Effector memory CD8-positive, alpha-beta T cell (primary cell): Measurements from ENCODE around the gene SELENOF.

Experiments
- ATAC-seq: fragments of 150-1000 bp; cut with Tn5 transposase; replicated peaks from 2 replicates; pipeline ENCODE4 v1.10.0; 2021; ENCODE audit warnings: mild to moderate bottlenecking, moderate library complexity
- DNase-seq, 3 experiments: peaks; one replicate each; pipeline ENCODE4 v3.0.0; 2021
- H3K27ac Mint-ChIP-seq, 2 donors: one replicate each; pipeline ENCODE4 v1.8.0; 2022; ENCODE audit warnings: mild to moderate bottlenecking in 2 of 2, mixed read lengths in 2 of 2, moderate library complexity in 2 of 2
- H3K27me3 Mint-ChIP-seq, 2 donors: one replicate each; pipeline ENCODE4 v1.8.0; 2022; ENCODE audit warnings: mixed read lengths in 2 of 2
- H3K36me3 Mint-ChIP-seq: one replicate; pipeline ENCODE4 v1.8.0; 2022; ENCODE audit warnings: mild to moderate bottlenecking, moderate library complexity, mixed read lengths; ENCODE audit not compliant: insufficient read depth
- H3K4me1 Mint-ChIP-seq, 2 donors: one replicate each; pipeline ENCODE4 v1.8.0; 2022; ENCODE audit warnings: low read depth in 2 of 2, mixed read lengths in 2 of 2
- H3K4me3 Mint-ChIP-seq, 2 donors: one replicate each; pipeline ENCODE4 v1.8.0; 2022; ENCODE audit warnings: mild to moderate bottlenecking in 2 of 2, mixed read lengths in 2 of 2, moderate library complexity in 2 of 2
- H3K9me3 Mint-ChIP-seq, 2 donors: one replicate each; pipeline ENCODE4 v1.8.0; 2022; ENCODE audit warnings: mixed read lengths in 2 of 2

SELENOF gene

DNA sequence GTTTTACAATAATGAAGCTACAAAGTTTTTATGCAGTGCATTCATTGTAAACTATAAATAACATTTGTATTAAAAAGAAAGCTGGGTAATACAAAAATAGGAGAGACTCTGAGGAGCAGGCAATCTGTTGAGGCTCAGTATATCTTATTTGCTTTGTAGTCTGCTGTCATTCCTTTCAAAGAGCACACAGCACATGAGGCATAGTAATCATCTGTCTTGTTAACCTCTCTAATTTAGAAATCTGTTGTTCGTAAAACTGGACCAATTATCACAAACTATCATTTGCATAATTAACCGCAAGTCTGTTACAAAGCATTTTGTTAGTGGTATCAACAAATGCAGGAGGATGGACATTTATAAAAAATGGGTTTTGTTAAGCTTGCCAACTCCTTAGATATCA, 51.0 kb downstream of the SELENOF start:
- Mint-ChIP-seq H3K4me1 (peaks cover 3 to 10% of the 10 kb centered on the region in 2 donors), H3K36me3 (peaks cover 18% of the 10 kb centered on the region), H3K9me3 (no peaks in the 10 kb centered on the region), H3K27ac (no peak overlapping the region), H3K27me3 (no peaks in the 10 kb centered on the region), H3K4me3 (no peak overlapping the region)
- DNase-seq = no peak
- ATAC-seq = no peak

DNA sequence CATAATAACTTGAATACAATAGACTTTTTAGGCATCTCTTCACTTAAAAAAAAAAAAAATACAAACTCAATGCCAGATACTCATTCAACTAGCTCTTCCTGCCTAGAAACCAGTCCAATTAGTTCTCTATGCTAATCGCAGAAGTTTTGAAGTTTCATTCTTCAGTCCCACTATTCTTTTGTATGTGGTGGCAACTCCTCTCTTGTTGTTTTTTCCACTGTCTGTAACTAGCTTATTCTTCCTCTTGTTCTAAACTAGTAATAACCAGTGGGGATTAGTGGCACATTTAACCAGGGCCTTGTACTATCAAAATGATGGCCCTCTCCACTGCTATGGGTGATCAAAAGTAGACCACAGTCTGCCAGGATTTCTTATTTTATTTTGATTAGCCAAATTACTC, 52.5 kb downstream of the SELENOF start:
- H3K27ac Mint-ChIP-seq = peak overlapping the region in 1 of 2 donors; percentile 12
- H3K36me3 Mint-ChIP-seq = peaks cover 18% of the 10 kb centered on the region
- H3K9me3 Mint-ChIP-seq = no peaks in the 10 kb centered on the region
- ATAC-seq = no peak
- DNase-seq = no peak
- no peaks in the 10 kb centered on the region for H3K27me3 Mint-ChIP-seq
- peaks cover 0 to 6% of the 10 kb centered on the region in 2 donors for H3K4me1 Mint-ChIP-seq
- H3K4me3 Mint-ChIP-seq = no peak overlapping the region

DNA sequence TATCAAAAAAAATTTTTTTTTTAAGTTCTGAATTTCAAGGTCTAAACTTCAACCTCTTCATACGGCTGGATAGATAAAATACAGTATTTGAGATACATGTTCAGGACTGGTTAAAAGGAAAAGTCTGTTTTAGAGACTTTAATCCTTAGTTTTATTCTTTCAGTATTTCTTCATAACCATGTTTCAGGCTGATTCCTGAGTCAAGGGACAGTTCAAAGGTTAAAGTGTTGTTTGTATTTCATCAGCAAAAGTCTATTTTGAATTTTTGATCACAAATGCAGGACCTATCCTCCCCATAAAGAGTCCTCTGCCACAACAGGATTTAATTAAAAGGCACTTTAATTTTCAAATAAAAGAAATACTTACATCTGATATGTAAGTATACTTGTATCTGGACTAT, 53.5 kb downstream of the SELENOF start:
- peaks cover 0 to 2% of the 10 kb centered on the region in 2 donors for H3K4me1 Mint-ChIP-seq
- peaks cover 11% of the 10 kb centered on the region for H3K36me3 Mint-ChIP-seq
- no peak for DNase-seq
- H3K27ac Mint-ChIP-seq = no peak overlapping the region
- H3K27me3 Mint-ChIP-seq = no peaks in the 10 kb centered on the region
- ATAC-seq = no peak
- H3K4me3 Mint-ChIP-seq = no peak overlapping the region
- H3K9me3 Mint-ChIP-seq = no peaks in the 10 kb centered on the region

GRCh38 chr1:86860020-86860419, 53.9 kb downstream of the SELENOF start:
- Mint-ChIP-seq H3K27me3 (no peaks in the 10 kb centered on the region), H3K4me3 (no peak overlapping the region), H3K9me3 (no peaks in the 10 kb centered on the region), H3K4me1 (no peaks in the 10 kb centered on the region), H3K27ac (no peak overlapping the region), H3K36me3 (peaks cover 7% of the 10 kb centered on the region)
- DNase-seq (no peak), ATAC-seq (no peak)

GRCh38 chr1:86858524-86859261, 55.2 kb downstream of the SELENOF start:
- H3K27me3 Mint-ChIP-seq = no peaks in the 10 kb centered on the region
- H3K27ac Mint-ChIP-seq = peak overlapping the region in 1 of 2 donors; percentile 16
- ATAC-seq (no peak), DNase-seq (no peak)
- H3K9me3 Mint-ChIP-seq = no peaks in the 10 kb centered on the region
- H3K36me3 Mint-ChIP-seq = peaks cover 7% of the 10 kb centered on the region
- no peak overlapping the region for H3K4me3 Mint-ChIP-seq
- no peaks in the 10 kb centered on the region for H3K4me1 Mint-ChIP-seq

- peaks cover 3% of the 10 kb centered on the region for H3K36me3 Mint-ChIP-seq
- no peaks in the 10 kb centered on the region for H3K4me1 Mint-ChIP-seq
- DNase-seq (no peak), ATAC-seq (no peak)
- peak overlapping the region in 1 of 2 donors; percentile 72 for H3K27ac Mint-ChIP-seq
- peaks cover 0 to 5% of the 10 kb centered on the region in 2 donors for H3K27me3 Mint-ChIP-seq
- H3K4me3 Mint-ChIP-seq = no peak overlapping the region
- H3K9me3 Mint-ChIP-seq = no peaks in the 10 kb centered on the region
These were observed 57.7 kb downstream of the SELENOF start for GRCh38 chr1:86856196-86856595.

GRCh38 chr1:86854352-86854751, 59.6 kb downstream of the SELENOF start:
- Mint-ChIP-seq H3K4me3 (no peak overlapping the region), H3K4me1 (no peaks in the 10 kb centered on the region), H3K36me3 (peaks cover 1% of the 10 kb centered on the region), H3K9me3 (no peaks in the 10 kb centered on the region), H3K27me3 (peaks cover 5% of the 10 kb centered on the region in 2 donors), H3K27ac (no peak overlapping the region)
- DNase-seq = no peak
- ATAC-seq = no peak

DNA sequence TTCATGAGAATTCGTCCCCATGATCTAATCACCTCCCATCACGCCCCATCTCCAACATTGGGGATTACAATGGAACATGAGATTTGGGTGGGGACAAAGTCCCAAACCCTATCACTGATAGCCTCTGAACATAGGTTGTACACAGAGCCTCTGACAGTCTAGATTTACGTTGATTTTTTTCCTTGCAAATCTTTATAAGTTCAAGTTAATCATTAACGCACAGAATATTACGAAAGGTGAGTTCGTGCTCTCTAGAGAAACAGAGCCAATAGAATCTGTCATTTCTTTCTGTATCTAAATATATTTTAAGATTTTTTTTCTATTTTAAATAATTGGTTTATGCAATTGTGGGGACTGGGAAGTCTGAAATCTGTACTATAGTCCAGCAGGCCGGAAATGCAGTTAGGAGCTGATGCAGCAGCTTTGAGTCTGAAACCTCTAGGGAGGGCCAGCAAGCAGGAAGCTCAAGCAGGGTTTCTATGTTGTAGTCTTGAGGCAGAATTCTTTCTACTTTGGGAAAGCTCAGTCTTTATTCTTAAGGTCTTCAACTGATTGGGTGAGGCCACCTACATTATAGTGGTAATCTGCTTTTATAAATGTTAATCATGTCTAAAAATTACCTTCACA, 61.0 kb downstream of the SELENOF start:
- Mint-ChIP-seq H3K9me3 (no peaks in the 10 kb centered on the region), H3K27ac (no peak overlapping the region), H3K4me3 (no peak overlapping the region), H3K27me3 (peaks cover 5% of the 10 kb centered on the region in 2 donors), H3K36me3 (no peaks in the 10 kb centered on the region), H3K4me1 (no peaks in the 10 kb centered on the region)
- ATAC-seq (no peak), DNase-seq (no peak)

DNA sequence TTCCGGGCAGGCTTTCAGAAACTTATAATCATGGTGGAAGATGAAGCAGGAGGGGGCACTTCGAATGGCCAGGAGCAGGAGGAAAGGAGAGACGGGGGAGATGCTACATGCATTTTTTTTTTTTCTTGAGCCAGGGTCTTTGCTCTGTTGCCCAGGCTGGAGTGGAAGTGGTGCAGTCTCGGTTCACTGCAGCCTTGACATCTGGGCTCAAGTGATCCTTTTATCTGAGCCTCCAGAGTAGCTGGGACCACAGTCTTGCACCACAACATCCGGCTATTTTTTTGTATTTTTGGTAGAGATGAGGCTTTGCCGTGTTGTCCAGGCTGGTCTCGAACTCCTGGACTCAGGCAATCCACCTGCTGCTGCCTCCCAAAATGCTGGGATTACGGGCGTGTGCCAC, 61.6 kb downstream of the SELENOF start:
- Mint-ChIP-seq H3K9me3 (no peaks in the 10 kb centered on the region), H3K27ac (no peak overlapping the region), H3K4me1 (no peaks in the 10 kb centered on the region), H3K27me3 (peaks cover 5% of the 10 kb centered on the region in 2 donors), H3K36me3 (no peaks in the 10 kb centered on the region), H3K4me3 (no peak overlapping the region)
- no peak for ATAC-seq
- no peak for DNase-seq

- peaks cover 5% of the 10 kb centered on the region in 2 donors for H3K27me3 Mint-ChIP-seq
- no peaks in the 10 kb centered on the region for H3K9me3 Mint-ChIP-seq
- ATAC-seq (no peak), DNase-seq (no peak)
- H3K27ac Mint-ChIP-seq = no peak overlapping the region
- H3K36me3 Mint-ChIP-seq = no peaks in the 10 kb centered on the region
- no peaks in the 10 kb centered on the region for H3K4me1 Mint-ChIP-seq
- no peak overlapping the region for H3K4me3 Mint-ChIP-seq
These were observed 64.2 kb downstream of the SELENOF start for GRCh38 chr1:86849756-86850155.

- DNase-seq (no peak), ATAC-seq (no peak)
- peak overlapping the region in 1 of 2 donors; percentile 50 for H3K27ac Mint-ChIP-seq
- no peaks in the 10 kb centered on the region for H3K36me3 Mint-ChIP-seq
- no peak overlapping the region for H3K4me3 Mint-ChIP-seq
- H3K27me3 Mint-ChIP-seq = peaks cover 5% of the 10 kb centered on the region in 2 donors
- H3K4me1 Mint-ChIP-seq = no peaks in the 10 kb centered on the region
- no peaks in the 10 kb centered on the region for H3K9me3 Mint-ChIP-seq
These were observed 65.3 kb downstream of the SELENOF start for GRCh38 chr1:86848654-86849053.

DNA sequence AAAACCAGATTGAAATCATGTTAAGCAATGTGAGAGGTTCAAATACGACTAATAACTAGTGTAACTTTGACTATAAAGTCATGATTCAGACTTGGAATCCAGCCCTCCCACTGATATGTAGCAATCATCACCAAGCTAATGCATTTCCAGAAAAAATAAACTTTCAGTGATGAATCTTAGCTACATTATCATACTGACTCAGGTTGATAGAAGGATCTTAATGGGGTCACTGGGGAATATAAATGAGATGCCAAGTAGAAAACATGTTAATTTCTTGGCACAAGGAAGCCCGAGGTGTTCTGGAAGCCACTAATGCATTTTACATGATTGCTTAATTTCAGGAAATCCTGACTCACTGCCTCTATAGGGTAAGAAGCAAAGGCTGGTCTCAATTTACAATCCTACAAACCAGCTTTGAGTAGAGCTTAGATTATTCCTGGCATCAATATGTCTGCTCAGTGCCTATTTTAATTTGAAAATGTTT, 67.7 kb downstream of the SELENOF start:
- H3K4me1 Mint-ChIP-seq = no peaks in the 10 kb centered on the region
- DNase-seq = no peak
- no peak overlapping the region for H3K27ac Mint-ChIP-seq
- no peak overlapping the region for H3K4me3 Mint-ChIP-seq
- H3K27me3 Mint-ChIP-seq = peaks cover under 1 to 5% of the 10 kb centered on the region in 2 donors
- H3K36me3 Mint-ChIP-seq = no peaks in the 10 kb centered on the region
- H3K9me3 Mint-ChIP-seq = no peaks in the 10 kb centered on the region
- no peak for ATAC-seq

DNA sequence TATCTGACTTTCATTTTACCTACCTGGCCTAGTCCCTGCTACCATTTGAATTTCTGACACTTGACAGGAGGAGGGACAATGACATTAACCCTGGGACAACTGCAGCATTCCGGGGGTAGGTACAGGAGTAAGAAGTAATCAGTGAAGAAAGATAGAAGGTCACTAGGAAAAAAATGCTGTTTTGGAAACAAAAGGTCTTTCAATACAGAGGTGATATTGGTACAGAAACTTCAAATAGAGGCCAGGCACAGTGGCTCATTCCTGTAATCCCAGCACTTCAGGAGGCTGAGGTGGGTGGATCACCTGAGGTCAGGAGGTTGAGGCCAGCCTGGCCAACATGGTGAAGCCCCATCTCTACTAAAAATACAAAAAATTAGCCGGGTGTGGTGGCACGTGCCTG, 68.4 kb downstream of the SELENOF start:
- H3K27ac Mint-ChIP-seq = no peak overlapping the region
- DNase-seq (no peak), ATAC-seq (no peak)
- no peaks in the 10 kb centered on the region for H3K9me3 Mint-ChIP-seq
- no peaks in the 10 kb centered on the region for H3K36me3 Mint-ChIP-seq
- H3K27me3 Mint-ChIP-seq = peaks cover 5% of the 10 kb centered on the region in 2 donors
- no peak overlapping the region for H3K4me3 Mint-ChIP-seq
- H3K4me1 Mint-ChIP-seq = no peaks in the 10 kb centered on the region

DNA sequence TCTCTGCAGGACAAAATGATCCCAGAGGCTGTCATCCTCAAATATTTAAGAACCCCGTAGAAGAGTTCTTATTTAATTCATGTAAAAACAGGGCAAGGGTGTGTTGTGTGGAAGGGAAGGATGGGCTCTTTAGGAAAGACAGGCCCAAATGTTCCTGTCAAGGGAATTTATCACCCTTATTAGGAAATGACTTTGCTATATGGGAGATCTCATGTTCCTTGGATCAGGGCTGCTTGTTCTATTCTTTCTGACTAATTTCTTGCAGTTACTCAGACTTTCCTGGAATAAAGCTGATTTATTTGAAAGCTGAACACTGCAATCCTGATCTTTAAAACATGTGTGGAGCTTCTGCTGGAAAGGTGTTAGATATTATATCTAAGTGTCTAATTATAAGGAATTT, 72.8 kb downstream of the SELENOF start:
- Mint-ChIP-seq H3K4me1 (no peaks in the 10 kb centered on the region), H3K9me3 (no peaks in the 10 kb centered on the region)

More for the DNA sequence above, 72.8 kb downstream of the SELENOF start:
- Mint-ChIP-seq H3K4me3 (no peak overlapping the region), H3K27ac (no peak overlapping the region), H3K27me3 (peaks cover 0 to 17% of the 10 kb centered on the region in 2 donors), H3K36me3 (no peaks in the 10 kb centered on the region)
- ATAC-seq = no peak
- DNase-seq = no peak
